ENCODE results near the gene RHBDD3.

RHBDD3 gene

GRCh38 chr22:29306175-29306834 lies 38.5 kb upstream of the RHBDD3 start, which contains the start of gene GAS2L1:
TSS of gene GAS2L1 (plus strand) at chr22:29306650. CDS start at chr22:29308106, 1,456 bp downstream.
- DNase-seq = peak; percentile 67

DNA sequence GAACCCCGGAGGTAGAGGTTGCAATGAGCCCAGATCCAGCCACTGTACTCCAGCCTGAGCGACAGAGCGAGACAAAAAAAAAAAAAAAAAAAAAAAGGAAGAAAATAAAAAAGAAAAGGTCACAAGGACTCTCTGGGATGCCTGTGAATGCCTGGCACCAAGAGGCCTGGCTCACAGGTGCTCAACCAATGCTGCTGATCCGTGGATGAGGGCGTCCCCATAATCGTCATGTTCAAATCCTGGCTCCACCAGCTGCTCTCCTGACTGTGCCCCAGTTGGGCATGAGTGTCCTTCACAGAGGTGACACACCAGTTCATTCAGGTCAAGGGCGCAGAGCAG lies 38.0 kb upstream of the RHBDD3 start:
- no peak for DNase-seq

DNA sequence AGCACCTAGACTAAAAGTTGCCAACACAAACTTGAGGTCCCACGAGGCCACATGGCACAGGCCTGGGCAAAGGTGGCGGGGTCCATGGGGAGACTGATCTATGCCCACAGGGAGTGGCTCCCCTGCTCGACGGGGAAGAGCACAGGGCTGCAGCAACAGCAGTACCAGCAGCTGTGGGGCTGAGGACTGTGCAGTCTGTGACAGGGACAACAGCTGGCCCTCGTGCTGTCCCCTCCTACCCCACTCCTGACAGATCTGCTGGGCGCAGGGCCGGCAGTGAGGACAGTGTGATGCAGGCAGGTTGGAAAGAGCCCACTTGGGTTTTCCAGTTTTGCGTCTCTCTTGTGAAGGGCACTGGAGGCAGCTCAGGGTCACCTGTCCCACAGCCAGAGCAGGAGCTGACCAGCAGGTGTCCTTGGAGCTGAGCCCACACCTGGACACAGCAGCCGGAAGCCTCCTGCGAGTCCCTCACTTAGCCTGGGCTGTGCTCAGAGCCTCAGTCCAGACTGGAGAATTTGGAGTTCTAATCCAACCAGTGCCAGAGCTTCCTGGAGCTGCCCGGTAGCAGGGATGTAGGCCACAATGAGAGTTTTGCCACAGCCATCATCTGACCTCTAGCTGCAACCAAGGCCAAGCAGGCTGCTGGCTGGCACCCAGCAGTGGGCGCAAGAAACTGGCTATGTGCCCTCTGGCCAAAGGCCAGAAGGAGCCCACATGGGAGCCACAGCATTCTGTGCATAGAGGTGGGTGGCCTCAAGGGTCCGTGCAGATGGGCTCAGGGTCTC lies 35.1 kb upstream of the RHBDD3 start:
- DNase-seq = no peak

GRCh38 chr22:29302402-29302680 lies 34.6 kb upstream of the RHBDD3 start:
- DNase-seq = no peak

- DNase-seq = no peak
Measured at GRCh38 chr22:29301716-29302401, 34.1 kb upstream of the RHBDD3 start.

GRCh38 chr22:29300807-29301601 lies 33.2 kb upstream of the RHBDD3 start:
- DNase-seq = no peak

GRCh38 chr22:29300467-29300806 lies 32.7 kb upstream of the RHBDD3 start:
- no peak for DNase-seq

DNA sequence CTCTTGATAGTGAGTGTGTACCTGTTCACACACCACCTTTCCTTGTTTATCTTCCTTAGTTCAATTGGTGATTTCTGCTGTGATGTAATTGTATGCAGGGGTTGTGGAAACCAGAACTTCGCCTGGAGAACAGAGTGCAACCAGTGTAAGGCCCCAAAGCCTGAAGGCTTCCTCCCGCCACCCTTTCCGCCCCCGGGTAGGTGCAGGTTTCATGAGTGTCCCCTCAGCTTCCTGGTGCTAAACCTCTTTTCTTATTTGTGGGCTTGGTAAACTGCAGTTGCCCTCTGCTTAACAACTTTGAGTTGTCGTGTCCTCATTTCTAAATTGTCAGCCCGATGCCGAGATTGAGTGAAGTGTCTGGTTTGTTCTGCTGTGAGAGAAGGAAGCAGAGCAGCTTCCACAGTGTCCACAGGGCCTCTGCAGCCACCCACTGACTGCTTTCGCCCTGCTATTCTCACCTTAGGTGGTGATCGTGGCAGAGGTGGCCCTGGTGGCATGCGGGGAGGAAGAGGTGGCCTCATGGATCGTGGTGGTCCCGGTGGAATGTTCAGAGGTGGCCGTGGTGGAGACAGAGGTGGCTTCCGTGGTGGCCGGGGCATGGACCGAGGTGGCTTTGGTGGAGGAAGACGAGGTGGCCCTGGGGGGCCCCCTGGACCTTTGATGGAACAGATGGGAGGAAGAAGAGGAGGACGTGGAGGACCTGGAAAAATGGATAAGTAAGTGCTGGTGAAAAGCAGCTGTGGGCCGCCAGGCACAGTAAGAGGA lies 31.5 kb upstream of the RHBDD3 start:
- DNase-seq = no peak

DNA sequence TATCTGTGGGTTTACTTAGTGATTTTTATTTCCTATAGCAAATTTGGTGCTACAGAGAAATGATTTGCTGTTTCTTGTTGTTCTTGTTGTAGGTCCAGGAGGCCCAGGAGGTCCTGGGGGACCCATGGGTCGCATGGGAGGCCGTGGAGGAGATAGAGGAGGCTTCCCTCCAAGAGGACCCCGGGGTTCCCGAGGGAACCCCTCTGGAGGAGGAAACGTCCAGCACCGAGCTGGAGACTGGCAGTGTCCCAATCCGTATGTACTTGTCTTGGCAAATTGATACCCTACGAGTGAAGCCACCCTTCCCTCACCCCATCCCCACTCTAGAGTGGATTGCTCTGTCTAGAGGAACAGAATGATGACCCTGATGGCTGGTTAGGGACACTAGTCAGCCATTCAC lies 30.9 kb upstream of the RHBDD3 start:
- no peak for DNase-seq

- DNase-seq = no peak
Measured at GRCh38 chr22:29292379-29292778, 24.6 kb upstream of the RHBDD3 start.

GRCh38 chr22:29291215-29291614 lies 23.4 kb upstream of the RHBDD3 start:
- no peak for DNase-seq

DNA sequence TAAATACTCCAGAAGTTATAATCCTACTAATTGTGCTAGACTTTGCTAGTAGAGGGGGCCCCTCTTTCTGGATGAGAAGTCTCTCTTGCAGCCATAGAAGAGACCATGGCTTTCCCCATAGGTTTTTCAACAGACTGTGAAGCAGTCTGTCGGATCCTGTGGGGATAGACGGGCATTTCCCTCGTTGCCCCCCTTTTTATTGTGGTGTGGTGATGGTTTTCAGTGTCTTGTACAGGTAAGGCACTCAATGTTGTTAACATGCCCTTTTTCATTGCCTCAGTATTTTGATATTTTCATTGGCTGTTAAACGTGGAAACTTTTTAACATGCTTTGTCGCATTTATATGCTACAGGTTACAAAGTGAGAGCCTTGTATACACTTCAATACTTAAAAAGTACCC lies 22.3 kb upstream of the RHBDD3 start:
- DNase-seq = no peak

DNA sequence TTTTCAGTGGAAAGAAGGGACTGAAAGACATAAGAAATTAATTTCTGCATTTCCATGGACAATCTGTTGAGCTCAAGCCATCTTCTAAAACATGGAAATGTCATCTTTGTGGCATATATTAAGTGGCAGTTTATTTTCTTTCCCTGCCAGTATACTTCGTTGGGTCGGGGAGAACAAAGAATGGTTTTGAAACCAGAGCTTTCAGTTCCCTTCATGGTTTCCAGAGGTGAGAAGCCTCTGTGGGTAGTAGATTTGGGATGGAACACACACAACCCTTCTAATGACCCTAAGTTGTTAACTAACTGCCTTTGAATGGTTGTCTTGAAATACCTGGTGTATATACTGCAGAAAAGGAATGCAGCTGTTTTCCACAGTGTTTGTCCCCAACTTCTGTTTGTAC lies 21.1 kb upstream of the RHBDD3 start:
- DNase-seq = no peak

GRCh38 chr22:29284196-29284595 lies 16.4 kb upstream of the RHBDD3 start:
- DNase-seq = no peak

- DNase-seq = no peak
Measured at GRCh38 chr22:29277927-29278326, 10.1 kb upstream of the RHBDD3 start.

- no peak for DNase-seq
Measured at GRCh38 chr22:29275819-29276565, 8.2 kb upstream of the RHBDD3 start.

DNA sequence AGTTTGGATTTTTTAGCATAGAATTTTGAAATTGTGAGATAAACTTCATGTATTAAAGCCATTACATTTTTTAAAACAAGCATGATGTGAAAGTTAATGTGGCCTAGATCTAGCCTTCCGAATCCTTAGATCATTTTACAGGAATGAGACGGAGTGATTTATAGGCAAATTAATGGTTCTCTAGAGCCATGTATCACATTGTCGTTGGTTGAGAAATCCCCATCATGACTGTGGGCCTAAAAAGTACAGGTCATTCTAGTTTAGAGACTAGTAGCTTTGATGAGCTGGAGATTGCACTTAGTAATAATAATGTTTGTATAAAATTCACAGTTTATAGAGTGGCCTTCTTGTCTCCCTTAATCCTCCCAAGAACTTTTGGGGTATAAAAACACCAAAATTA lies 7.4 kb upstream of the RHBDD3 start:
- DNase-seq = no peak

GRCh38 chr22:29272624-29273023 lies 4.8 kb upstream of the RHBDD3 start:
- DNase-seq = no peak

GRCh38 chr22:29270475-29271271 lies 2.9 kb upstream of the RHBDD3 start:
- DNase-seq = no peak

DNA sequence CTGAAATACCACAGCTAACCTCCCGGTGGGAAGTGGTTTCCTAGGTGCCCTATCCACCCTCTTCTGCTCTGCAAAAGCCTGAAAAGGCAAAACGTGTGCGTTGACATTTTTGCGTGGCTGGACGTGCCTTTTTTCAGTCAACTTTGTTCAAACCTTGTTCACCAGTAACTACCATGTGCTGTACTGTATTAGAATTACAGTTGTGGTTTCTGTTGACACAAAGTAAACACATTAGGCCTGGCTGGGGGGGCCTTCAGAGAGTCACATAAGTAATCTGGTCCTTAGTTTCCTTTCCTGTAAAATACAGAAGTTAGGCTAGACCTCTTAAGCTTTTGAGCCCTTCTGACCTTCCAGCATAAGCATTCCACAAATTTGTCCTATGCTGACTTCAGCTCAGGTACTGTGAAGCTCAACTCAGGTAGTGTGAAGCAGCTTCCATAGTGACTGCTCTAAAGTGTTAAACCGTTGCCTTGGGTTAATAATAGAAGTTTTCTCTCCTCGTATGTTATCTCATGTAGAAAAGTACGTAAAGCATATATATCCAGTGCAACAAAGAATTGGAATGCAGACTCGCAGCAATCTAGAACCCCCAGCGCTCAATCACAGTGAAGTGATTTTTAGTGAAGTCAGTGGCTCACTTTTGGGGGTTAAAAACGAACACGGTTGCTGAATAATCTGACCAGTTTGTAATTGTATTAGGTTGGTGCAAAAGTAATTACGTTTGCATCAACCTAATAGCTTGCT lies 2.1 kb upstream of the RHBDD3 start:
- DNase-seq = no peak

GRCh38 chr22:29269230-29269604 lies 1.4 kb upstream of the RHBDD3 start:
- no peak for DNase-seq

Measured in activated CD4-positive, alpha-beta T cell treated with anti-CD3 and anti-CD28 coated beads for 48 hours (primary cell).